CD4-positive, alpha-beta T cell treated with Interleukin-6 at 100 ng/mL for 8 hours (primary cell): ENCODE measurements around the gene ADAM11.

Experiments used
- DNase-seq: peaks from one replicate; pipeline ENCODE4 v3.0.0-alpha.2; 2020; ENCODE audit warnings: mixed read lengths, low spot score

ADAM11 gene

DNA sequence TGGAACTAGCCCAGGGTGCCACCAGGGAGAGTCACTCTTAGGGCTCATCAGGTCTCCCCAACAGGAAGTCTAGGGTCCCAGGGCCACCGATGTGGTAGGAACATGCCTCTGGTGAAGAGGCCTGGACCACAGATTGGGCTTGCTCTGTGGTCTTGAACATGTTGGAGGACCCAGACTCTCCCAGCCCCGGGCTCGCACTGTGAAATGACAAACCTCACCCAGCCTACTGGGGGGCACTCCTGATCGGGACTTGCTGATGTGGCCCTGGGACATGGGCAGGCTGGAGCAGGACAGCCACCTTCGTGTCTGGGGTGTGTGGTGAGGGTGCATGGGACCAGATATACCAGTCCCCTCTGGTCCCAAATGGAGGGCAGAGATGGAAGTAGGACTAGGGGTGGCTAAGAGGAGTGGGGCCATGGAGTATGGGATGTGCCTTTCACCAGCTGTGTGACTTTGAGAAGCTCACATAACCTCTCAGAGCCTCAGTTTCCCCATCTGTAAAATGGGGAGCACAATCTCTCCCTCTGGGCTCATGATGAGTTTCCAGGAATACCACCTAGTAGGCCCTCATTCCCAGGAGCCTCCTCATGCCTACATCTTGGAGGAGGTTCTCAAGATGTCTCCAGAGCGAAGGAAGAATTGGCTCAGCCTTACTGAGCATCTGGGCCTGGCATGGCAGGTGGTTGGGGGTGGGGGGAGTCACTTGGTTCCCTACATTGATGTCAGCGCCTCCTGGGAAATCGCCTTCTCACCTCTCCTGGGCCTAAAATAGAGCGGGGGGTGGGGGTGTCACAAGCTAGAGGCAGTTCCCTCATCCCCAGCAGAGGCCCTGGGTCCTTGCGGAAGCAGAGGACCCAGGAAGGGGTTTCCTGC, 1.5 kb upstream of the ADAM11 start:
- no peak for DNase-seq

DNA sequence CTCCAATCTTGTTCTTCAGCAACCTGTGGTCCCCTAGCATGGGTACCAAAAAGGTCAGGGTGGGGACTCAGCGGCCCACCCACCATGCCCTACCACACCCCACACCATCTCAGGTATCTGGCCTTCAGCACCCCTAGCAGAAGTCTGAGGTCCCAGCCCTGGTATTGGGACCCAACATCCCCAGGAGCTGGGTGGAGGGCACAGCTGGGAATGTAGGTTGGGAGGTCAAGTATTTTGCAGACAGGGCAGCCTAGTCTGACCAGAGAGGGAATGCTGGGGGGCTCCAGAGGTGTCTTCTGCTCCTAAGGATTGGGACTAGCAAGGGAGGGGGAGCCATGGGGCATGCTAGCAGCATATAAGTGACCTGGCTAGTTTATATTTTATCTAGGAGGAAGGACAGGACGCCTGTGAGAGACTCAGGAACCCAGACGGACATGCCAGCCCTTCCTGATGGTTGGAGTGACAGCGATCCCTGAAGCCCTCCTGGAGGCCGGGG, 822 bp upstream of the ADAM11 start:
- no peak for DNase-seq

DNA sequence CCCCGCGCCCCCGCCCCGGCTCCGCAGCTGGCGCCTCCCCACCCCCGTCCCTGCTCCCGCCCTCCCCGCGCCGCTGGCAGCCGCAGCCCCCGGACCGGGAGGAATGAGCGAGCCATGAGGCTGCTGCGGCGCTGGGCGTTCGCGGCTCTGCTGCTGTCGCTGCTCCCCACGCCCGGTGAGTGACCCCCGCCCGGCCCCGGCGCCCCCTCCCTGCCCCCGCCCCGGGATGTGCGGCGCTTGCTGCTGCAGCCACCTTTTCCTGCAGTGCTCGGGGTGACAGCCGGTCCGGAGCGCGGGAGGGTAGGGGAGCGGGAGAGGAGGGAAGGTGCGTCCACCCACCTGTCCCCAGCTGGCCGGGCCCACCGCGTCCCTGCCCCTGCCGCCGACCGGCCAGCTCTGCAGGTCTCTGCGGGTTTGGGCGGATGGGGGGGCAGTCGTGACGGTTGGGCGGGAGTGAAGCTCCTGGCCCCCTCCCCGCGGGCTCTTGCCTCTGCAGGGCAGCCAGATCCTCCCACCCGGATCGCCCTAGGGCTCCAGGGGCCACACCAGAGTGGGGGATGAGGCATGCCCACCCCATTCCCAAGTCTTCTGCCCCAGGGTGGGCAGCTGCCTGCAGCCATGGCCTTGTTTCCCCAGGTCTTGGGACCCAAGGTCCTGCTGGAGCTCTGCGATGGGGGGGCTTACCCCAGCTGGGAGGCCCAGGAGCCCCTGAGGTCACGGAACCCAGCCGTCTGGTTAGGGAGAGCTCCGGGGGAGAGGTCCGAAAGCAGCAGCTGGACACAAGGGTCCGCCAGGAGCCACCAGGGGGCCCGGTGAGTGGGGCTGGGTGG, 513 bp downstream of the ADAM11 start:
- no peak for DNase-seq

DNA sequence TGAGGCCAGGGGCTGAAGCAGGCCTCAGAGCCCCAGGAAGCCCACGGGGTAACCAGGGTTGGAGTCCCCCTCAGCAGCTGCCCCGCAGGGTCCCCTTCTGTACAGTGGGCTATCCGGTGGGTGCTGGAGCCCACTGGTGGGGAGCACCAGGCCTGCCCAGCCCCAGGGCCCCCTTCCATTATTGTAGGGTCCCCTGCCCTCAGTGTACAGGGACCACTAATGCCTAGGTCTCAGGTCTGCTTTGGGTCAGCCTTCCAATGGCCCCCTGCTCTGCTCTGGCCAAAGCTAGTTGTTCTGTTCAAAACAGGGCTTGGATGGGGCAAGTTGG, 1.1 kb downstream of the ADAM11 start:
- DNase-seq = no peak

DNA sequence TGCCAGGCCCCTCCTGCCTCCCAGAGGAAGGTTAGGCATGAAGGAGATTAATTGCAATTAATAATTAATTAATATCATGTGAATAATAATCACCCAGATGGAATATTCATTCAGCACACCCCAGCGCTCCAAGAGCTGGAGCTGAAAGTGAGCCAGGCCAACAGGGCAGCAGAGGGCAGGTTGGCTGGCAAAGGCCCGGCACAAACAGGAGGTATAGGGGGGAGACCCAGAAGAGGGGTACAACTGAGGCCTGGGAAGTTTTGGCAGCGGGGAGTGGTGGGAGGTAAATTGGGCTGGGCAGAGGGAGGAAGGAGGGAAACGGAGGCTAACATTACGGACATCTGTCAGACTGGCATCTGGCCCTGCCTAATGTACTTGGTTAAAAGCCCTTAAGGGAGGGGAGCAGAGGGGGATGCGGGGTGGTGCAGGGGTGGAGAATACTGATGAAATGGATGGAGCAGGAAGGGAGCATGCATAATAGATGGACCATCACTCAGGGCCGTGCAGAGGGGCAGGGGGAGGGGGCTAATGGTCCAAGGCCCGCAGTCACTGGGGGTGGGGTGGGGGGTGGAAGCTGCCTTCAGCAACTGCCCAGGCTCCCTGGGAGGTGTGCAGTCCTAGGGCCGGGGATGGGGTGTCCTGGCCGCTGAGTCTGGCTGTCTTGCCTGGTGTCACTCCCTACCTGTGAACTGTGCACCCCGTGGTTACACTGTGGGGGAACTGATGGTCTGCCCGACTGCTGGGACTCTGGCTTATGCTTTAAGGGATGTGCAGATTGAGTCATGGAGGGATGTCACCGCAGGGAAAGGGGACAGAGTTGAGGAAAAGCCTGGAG, 1.9 kb downstream of the ADAM11 start:
- no peak for DNase-seq

DNA sequence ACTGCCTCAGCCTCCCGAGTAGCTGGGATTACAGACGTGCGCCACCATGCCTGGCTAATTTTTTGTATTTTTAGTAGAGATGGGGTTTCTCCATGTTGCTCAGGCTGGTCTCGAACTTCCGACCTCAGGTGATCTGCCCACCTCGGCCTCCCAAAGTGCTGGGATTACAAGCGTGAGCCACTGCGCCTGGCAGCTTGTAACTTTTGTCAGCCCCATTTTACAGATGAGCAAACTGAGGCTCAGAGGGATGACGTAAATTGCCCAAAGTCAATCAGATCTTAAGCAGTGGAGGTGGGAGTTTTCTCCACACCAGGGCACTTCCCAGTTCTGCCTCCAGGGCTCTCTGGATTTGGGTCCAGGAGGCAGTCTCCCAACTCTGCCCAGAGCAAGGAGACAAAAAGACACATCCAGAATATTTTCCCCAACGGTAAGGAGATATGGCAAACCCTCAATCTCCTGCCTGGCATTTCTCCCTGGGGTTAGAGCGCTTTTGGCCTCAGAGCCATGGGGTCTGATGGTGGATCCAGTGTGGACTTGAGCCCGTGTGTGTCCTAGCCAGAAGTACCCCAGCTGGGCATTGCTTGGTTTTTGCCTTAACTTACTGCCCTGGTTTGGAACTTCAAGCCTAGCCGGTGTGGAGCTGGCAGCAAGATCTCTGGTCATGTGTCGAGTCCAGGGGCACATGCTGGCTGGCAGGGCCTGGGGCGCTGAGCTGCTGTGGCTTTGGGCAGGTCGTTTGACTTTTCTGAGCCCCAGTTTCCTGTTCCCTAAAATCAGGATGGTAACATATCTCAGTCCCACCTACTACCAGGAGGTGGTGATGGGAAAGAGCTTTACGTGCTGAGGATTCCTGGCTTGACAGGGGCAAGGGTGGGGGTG, 3.4 kb downstream of the ADAM11 start:
- DNase-seq = no peak

DNA sequence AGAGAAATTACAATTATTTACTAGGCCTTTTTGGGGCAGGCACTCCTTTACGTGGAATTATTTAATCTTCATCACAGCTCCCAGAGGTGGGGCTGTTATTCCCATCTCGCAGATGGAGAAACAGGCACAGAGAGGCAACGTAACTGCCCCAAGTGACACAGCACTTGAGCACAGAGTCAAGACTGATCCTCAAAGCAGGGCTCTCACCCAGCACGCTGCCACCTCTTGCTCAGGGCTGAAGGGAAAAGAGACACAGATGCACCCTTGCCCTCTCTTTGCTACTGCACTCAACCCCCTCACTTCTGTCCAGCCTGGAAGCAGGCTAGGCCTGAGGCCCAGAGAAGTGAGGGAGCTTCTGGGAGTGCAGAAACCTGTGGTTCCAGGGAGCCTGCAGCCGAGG, 4.4 kb downstream of the ADAM11 start:
- no peak for DNase-seq

DNA sequence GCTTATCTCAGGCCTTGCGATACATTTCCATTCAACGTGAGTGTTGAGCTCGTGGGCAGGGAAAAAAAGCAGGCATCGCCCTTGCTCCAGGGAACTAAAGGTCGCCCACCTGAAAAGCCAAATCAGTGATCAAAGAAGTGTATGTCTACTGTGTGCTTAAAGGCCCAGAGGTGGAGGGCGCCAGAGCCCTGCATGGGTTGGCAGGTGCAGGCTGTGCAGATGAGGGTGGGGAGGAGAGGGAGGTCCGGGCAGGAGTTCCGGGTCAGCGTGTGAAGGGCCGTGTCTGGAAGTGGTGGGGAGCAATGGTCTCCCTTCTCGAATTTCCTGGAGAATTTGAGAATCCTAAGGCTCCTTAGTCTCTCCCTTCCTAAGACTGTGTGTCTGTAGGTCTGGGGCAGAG, 7.2 kb downstream of the ADAM11 start:
- no peak for DNase-seq

DNA sequence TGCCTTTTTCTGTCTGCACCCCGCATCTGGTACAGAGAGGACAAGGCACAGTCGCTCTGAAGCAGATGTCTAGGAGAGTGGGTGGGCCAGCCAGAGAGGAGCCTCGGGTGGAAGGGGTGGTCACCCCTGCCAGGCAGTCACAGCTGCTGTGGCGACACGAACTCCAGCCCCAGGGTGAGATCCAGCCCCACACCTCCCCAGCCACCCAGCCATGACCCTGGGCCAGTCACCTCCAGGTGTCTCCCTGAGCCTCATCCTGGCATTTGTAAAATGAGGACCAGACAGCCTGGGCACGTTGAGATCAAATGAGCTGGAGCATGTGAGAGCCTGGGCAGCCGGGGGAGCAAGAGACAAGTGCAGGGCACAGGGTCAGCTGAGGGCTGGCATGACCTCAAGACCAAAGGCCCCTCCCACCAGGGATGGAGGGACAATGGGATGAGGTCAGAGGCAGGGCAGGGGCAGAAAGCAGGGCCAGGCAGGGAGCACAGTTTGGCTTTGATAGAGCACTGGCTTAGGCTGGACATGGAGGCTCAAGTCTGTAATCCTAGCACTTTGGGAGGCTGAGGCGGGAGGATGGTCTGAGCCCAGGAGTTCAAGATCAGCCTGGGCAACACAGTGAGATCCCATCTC, 7.7 kb downstream of the ADAM11 start:
- DNase-seq = no peak

DNA sequence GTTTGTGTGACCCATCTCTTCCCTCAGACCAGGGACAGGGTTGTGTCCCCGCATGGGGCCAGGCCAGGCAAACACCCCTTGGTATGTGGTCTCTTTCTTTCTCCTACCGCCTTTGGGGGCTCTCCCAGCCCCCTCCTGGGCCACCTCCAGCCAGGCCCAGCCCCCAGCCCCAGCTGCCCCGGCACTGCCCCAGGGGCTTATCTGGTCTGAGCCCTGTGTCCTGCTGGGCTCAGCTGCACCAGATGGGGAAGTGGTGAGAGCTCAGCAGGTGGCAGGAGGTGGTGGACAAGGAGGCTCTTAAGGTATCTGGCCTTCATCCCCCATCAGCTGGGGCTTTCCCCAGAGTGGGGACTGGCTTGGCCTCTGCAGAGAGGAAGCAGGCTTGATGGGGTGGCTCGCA, 8.7 kb downstream of the ADAM11 start:
- no peak for DNase-seq

DNA sequence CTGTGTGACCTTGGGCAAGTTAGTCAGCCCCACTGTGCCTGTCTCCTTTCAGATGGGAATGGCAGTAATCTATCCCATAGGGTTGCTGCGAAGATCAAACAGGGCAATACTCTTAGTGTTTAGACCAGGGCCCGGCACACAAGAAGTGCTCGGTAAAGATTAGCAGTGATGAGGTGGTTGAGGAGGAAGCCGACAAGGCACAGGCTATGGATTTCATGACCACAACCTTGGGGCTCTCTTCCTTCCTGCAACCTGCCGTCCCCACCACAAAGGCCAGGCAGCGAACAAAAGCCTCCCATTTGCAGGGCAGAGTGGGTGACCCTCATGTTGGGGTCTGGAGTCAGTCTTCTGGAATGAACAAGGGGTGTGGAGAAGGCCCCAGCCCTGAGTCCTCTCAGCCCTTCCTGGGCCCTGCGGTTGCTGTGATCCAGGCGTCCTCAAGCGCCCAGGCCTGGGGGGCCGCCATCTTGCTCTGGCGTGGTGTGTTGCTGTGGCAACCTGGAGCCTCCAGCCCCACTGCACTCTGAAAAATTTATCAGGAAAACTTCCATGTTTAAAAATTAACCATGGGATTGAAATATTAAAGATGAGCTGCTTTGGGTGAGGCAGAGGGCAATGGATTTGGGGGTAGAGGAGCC, 9.8 kb downstream of the ADAM11 start:
- no peak for DNase-seq

DNA sequence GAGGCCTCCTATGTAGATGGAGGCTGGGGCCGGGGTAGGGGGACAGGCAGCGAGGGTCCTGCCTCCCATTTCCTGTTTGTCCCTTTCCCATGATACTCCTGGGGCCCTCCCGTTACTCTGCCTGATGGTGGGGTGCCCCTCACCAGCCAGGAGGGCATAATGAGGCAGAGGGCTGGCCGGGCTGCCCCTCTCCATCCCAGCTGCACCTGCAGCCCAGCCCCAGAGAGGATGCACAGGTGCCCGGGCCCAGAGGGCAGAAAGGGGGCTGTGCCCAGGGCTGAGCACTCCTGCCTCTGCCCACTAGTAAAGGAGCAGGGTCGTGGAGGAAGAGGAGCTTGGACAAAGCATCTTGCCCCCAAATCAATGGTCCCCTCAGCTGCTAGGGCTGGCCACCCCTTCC, 10.4 kb downstream of the ADAM11 start:
- no peak for DNase-seq

DNA sequence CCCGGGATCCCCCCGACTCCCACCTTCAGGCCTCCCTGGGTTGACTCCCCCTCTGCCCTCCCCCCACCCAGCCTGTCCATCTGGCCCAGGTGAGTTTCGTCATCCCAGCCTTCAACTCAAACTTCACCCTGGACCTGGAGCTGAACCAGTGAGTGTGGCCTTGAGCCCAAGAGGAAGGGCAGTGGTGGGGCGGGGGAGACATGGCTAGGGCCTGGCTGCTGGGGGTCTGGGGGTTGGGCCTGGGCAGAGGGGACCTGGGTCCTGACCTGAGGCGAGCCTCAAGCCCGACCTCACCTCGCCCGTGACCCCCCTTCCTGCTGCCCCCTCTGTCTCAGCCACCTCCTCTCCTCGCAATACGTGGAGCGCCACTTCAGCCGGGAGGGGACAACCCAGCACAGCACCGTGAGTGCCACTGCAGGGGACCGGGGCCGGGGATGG, 10.9 kb downstream of the ADAM11 start:
- DNase-seq = no peak

DNA sequence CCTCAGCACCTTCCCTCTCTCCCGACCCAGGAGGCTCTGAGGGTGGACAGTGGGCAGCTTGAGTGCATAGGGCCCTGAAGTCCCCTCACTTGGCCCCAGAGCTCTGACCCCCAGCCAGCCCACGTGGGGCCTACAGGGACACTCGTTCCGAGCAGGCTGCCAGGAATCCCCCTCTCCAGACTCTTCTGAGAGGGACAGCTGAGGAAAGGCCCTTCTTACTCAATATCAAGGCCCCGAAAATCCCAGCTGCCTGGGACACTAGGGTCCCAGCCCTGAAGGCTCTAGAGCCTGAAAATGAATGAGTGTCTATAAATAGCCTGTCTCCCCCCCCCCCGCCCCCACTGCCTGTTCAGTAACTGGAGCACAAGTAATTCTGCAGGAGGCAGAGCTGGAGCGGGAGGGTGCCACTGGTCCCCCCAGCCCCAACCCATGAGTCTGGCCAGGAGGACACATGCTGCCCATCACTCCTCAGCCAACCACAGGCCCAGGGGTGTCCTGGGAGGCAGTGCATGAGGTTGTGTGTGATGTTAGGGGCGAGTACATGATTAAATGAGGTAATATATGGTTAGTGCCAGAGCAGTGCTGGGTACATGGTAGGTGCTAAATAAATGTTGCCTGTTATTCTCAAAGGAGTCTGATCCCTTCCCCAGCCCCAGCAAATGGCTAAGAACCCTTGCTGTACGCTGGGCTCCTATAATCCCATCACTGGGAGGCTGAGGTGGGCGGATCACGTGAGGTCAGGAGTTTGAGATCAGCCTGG, 11.6 kb downstream of the ADAM11 start:
- no peak for DNase-seq

DNA sequence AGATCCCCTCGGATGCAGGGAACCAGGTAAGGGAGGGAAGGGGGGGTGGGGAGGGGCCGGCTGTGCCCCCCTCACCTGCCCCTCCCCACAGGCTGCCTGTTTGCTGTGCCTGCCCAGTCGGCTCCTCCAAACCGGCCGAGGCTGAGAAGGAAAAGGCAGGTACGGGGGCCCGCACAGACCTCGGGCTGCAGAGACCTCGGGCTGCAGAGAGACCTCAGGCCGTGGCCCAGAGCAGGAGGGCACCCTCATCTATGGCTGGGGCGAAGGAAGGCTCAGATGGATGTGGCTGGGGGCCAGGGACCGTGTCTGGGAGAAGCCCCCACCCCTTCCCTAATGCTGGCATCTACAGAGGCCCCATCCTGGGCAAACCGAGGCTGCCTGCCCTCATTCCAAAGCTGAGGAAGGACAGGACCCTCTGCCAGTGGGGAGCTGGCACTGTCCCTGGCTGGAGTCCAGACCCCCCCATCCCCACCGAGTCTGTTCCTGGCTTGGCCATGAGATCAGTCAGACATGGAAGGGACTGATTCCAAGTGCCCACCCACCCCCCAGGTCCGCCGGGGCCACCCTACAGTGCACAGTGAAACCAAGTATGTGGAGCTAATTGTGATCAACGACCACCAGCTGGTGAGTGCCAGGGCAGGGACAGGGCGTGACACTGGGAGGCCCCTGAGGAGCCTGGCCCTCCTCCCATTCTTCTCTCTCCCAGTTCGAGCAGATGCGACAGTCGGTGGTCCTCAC, 13.7 kb downstream of the ADAM11 start:
- no peak for DNase-seq

DNA sequence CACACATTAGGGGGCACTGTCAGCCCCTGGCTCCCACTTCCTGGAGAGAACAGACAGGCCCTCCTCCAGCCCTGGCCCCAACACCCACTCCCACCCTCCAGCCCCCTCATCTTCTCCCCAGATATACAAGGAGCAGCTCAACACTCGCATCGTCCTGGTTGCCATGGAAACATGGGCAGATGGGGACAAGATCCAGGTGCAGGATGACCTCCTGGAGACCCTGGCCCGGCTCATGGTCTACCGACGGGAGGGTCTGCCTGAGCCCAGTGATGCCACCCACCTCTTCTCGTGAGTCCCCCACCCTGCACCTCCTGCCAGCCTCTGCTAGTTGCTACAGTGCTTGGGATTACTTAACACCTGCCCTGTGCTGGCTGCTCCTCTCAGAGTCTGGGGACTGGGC, 14.4 kb downstream of the ADAM11 start:
- DNase-seq = no peak

DNA sequence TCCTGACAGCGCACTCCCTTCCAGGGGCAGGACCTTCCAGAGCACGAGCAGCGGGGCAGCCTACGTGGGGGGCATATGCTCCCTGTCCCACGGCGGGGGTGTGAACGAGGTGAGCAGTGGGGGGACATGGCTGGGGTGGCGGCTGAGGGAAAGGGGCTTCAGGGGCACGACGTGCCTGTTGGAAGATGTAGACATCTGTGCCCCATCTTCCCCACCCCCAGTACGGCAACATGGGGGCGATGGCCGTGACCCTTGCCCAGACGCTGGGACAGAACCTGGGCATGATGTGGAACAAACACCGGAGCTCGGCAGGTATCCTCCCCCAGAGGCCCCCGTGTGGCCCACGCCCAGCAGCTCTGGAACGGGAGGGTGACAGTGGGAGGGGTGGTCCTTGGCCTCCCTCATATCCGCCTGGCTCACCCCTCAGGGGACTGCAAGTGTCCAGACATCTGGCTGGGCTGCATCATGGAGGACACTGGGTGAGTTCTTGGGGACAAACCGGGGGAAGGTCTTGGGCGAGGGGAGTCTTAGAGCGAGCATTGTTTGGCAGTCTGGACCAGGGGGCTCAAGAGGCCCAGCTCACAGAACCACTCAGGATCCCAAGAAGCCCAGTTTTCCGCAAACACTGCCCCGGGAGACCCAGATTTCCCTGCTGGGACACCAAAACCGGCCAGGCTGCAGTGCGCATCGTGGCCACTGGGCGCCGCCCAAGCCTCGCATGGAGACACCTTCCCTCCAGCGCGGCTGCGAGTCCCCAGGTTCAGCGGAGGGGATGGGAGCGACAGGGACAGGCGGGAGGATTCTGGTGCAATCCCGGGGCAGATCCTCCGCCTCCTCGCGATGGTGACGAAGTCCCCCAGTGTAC, 15.7 kb downstream of the ADAM11 start:
- DNase-seq = peak; percentile 77
